K562 (cell line): Measurements from ENCODE around the gene C16orf92. TPM values are rescaled to one million over a fixed set of nuclear protein-coding genes. Genes with fewer than 3 reads are reported as not detected.

ENCODE experiments used
- ATAC-seq: fragments of 200-7000 bp; cut with Tn5 transposase; 3 replicates; pipeline ENCODE4 v1.9.1; 2020; ENCODE audit warnings: moderate library complexity
- BruUV-seq: library from RNA; stranded (reverse); fragments of 400-500 nt; replicated peaks from 2 replicates; lab custom pipeline; 2021; lab: Mats Ljungman, UMichigan
- CTCF ChIA-PET: fragments of 300-600 bp; formaldehyde crosslinking; extraction: SDS; loops from one replicate; lab custom pipeline; 2021; ENCODE audit warnings: low intra/inter-chr PET ratio; lab: Yijun Ruan, JAX
- POLR2A ChIA-PET: fragments of 300-600, 350-650 bp; sonication (Branson Sonifier 250); formaldehyde crosslinking; extraction: SDS; loops from one replicate; lab custom pipeline; 2021; ENCODE audit warnings: antibody characterized with exemption, inconsistent platforms; lab: Yijun Ruan, JAX
- DNase-seq, 4 experiments: peaks; one replicate each; pipeline versions ENCODE4 v3.0.0 to v3.0.0-alpha.2; 2011 to 2018; ENCODE audit warnings: low spot score in 3 of 4, mixed read lengths in 3 of 4; ENCODE audit errors: extremely low read depth in 1 of 4
- FAIRE-seq: peaks from 2 replicates; lab custom pipeline; 2011; peaks lifted over from hg19 to GRCh38; lab: Jason Lieb, UNC
- H2AFZ ChIP-seq: 2 replicates; pipeline ENCODE4 v1.6.0; 2011; ENCODE audit warnings: low read depth, low read length, control low read depth, inconsistent platforms
- H3K27ac ChIP-seq: fragments of 200-600 bp; 3 replicates; pipeline ENCODE4 v1.8.0; 2011; ENCODE audit warnings: low read depth, mild to moderate bottlenecking, control low read depth, inconsistent platforms, low read length, moderate library complexity, mixed read lengths; ENCODE audit errors: extremely low read depth
- H3K27me3 ChIP-seq, 2 experiments: fragments of 300-600 bp in 1 of 2; 2 replicates in 1 of 2; 3 replicates in 1 of 2; pipeline versions ENCODE4 v1.6.0 to v1.8.0; 2011; ENCODE audit warnings: inconsistent platforms in 2 of 2, low read length in 2 of 2, mild to moderate bottlenecking in 1 of 2, mixed read lengths in 1 of 2, moderate library complexity in 1 of 2; ENCODE audit not compliant: control insufficient read depth in 2 of 2, insufficient read depth in 2 of 2
- H3K36me3 ChIP-seq: fragments of 300-600 bp; 3 replicates; pipeline ENCODE4 v1.8.0; 2011; ENCODE audit warnings: mild to moderate bottlenecking, low read length, inconsistent platforms; ENCODE audit not compliant: control insufficient read depth, insufficient read depth
- H3K4me1 ChIP-seq, 2 experiments: fragments of 200-600 bp in 1 of 2; replicated peaks in 1 of 2; 2 replicates in 1 of 2; 3 replicates in 1 of 2; pipeline versions ENCODE4 v1.5.1 to v1.8.0; 2011; ENCODE audit warnings: inconsistent platforms in 2 of 2, low read length in 2 of 2, mild to moderate bottlenecking in 1 of 2, mixed read lengths in 1 of 2, moderate library complexity in 1 of 2; ENCODE audit not compliant: control insufficient read depth in 2 of 2, insufficient read depth in 2 of 2
- H3K4me2 ChIP-seq: 2 replicates; pipeline ENCODE4 v1.6.1; 2011; ENCODE audit warnings: low read length, control low read depth, inconsistent platforms, mixed read lengths; ENCODE audit not compliant: insufficient read depth
- H3K4me3 ChIP-seq: fragments of 200-600 bp; sonication (generic), shearing (Covaris generic); 2 replicates; pipeline ENCODE4 v1.5.1; 2016; ENCODE audit warnings: control low read depth, inconsistent platforms
- H3K79me2 ChIP-seq: fragments of 200-600 bp; 3 replicates; pipeline ENCODE4 v1.8.0; 2011; ENCODE audit warnings: low read length, inconsistent platforms; ENCODE audit not compliant: control insufficient read depth, insufficient read depth
- H3K9ac ChIP-seq, 2 experiments: 2 replicates each; pipeline versions ENCODE4 v1.6.0 to v1.6.1; 2011; ENCODE audit warnings: low read depth in 2 of 2, low read length in 2 of 2, control low read depth in 1 of 2, inconsistent platforms in 1 of 2, mild to moderate bottlenecking in 1 of 2, mixed read lengths in 1 of 2; ENCODE audit not compliant: insufficient read depth in 1 of 2
- H3K9me1 ChIP-seq: one replicate; pipeline ENCODE4 v1.6.0; 2011; ENCODE audit warnings: inconsistent platforms, mild to moderate bottlenecking, low read length, moderate library complexity; ENCODE audit not compliant: control insufficient read depth, insufficient read depth
- H3K9me3 ChIP-seq: replicated peaks from 2 replicates; pipeline ENCODE4 v1.5.1; 2011; ENCODE audit warnings: low read depth, low read length, inconsistent platforms; ENCODE audit not compliant: control insufficient read depth, insufficient read depth
- H4K20me1 ChIP-seq: replicated peaks from 2 replicates; pipeline ENCODE4 v1.6.1; 2011; ENCODE audit warnings: low read length, inconsistent platforms, mixed read lengths; ENCODE audit not compliant: control insufficient read depth, insufficient read depth
- ATF3 ChIP-seq, 2 experiments: fragments of 450-650 bp in 1 of 2; sonication (generic) in 1 of 2; formaldehyde crosslinking in 1 of 2; IDR thresholded peaks in 1 of 2; conservative IDR thresholded peaks in 1 of 2; 2 replicates each; pipeline versions ENCODE4 v1.6.1 to v1.8.1; 2016 to 2023; ENCODE audit warnings: mild to moderate bottlenecking in 2 of 2, moderate library complexity in 2 of 2, inconsistent platforms in 1 of 2, missing genetic modification reagents in 1 of 2
- CCNT2 ChIP-seq: IDR thresholded peaks from 2 replicates; pipeline ENCODE4 v1.6.1; 2011; ENCODE audit warnings: borderline replicate concordance, low read depth, mild to moderate bottlenecking, moderate library complexity, mixed read lengths, low read length; ENCODE audit not compliant: insufficient read length; ENCODE audit errors: extremely low read depth
- FOSL1 ChIP-seq: fragments of 200-800 bp; sonication (Bioruptor generic); conservative IDR thresholded peaks from 2 replicates; pipeline ENCODE4 v1.6.1; 2016; ENCODE audit warnings: missing genetic modification characterization, missing compliant biosample characterization
- ILF3 ChIP-seq: fragments of 450-650 bp; IDR thresholded peaks from 2 replicates; pipeline ENCODE4 v1.6.1; 2018; ENCODE audit warnings: antibody characterized with exemption, mild to moderate bottlenecking, moderate library complexity, borderline replicate concordance
- JUN ChIP-seq, 2 experiments: sonication (generic) in 1 of 2; formaldehyde crosslinking in 1 of 2; IDR thresholded peaks; 2 replicates each; pipeline versions ENCODE4 v1.6.1 to v1.8.0; 2012 to 2022; ENCODE audit warnings: borderline replicate concordance in 2 of 2, mild to moderate bottlenecking in 2 of 2, improper control_type of control experiment in 1 of 2, low read depth in 1 of 2, low read length in 1 of 2, missing genetic modification reagents in 1 of 2
- ZEB2 ChIP-seq: fragments of 450-650 bp; IDR thresholded peaks from 2 replicates; pipeline ENCODE4 v1.6.1; 2016
- WGBS: fragments of 100-300 bp; shearing (Covaris generic); methylation state at CpG from one replicate; pipeline ENCODE4 v1.1.6; 2016; ENCODE audit warnings: low coverage, mixed read lengths; ENCODE audit not compliant: insufficient coverage; ENCODE audit errors: missing lambda C conversion rate; 5-methylcytosine and 5-hydroxymethylcytosine counted together
- in situ Hi-C: fragments of 300-500 bp; cut with MboI; formaldehyde crosslinking; loops from 4 replicates; pipeline ENCODE4 v1.15.0; 2018; ENCODE audit warnings: inconsistent platforms, mixed read lengths
- intact Hi-C: fragments of 100-400 bp; cut with micrococcal nuclease; formaldehyde crosslinking; loops from 2 replicates; pipeline ENCODE4 v1.14.2; 2022
- polyA plus RNA-seq, 8 experiments: library from polyadenylated mRNA; depleted of rRNA in 4 of 8; stranded (reverse) in 5 of 8; unstranded in 3 of 8; fragments of >200 nt; fragmentation: Nextera tagmentation in 2 of 8; fragmentation: Illumina TruSeq in 1 of 8; extraction: Ambion mirVana in 2 of 8; extraction: Trizol in 1 of 8; gene quantifications; 2 replicates each; pipeline versions ENCODE4 v1.2.1 to v1.2.3, GENCODE V29; 2011 to 2014; ENCODE audit warnings: inconsistent platforms in 1 of 8, missing spikeins in 1 of 8
- total RNA-seq, 7 experiments: library from RNA; depleted of rRNA in 6 of 7; stranded (reverse); fragments of >200 nt in 6 of 7; fragmentation: Illumina TruSeq in 2 of 7; extraction: Trizol in 2 of 7; gene quantifications; 2 replicates each; pipeline versions ENCODE4 v1.2.1 to v1.2.3, GENCODE V29; 2011 to 2021; ENCODE audit warnings: low replicate concordance in 1 of 7

Gene C16orf92
- total and polyA plus RNA-seq, 9 of the 15 experiments (the other 6 are each of a cell fraction or from before 2014, with no cell fraction given): not detected

- CTCF ChIA-PET: no interaction called here
- in situ Hi-C loops (no loop called here), intact Hi-C loops (no loop called here)
- Histone ChIP-seq H3K79me2 (no peaks in the 10 kb centered on the region; the same call in 2 of the 3 replicates), H3K27ac (no peak overlapping the region), H3K36me3 (no peaks in the 10 kb centered on the region), H3K27me3 (peaks cover 0 to 13% of the 10 kb centered on the region in 2 experiments; a peak in 3 of 5 replicates), H4K20me1 (peaks cover 3% of the 10 kb centered on the region; the same call in 1 of the 2 replicates), H3K9ac (no peak overlapping the region), H3K4me2 (no peak overlapping the region), H3K4me3 (no peak overlapping the region)
- FAIRE-seq: no peak
- WGBS: 2% methylated on average over 3 of the region's 4 CpGs
- DNase-seq: no peak
- no peak for ATAC-seq
- POLR2A ChIA-PET: interaction anchor here (0.8 kb wide), 1 partner anchor 320 kb away, joined by 3 read pairs; no protein-coding TSS in a partner anchor
- BruUV-seq: no TSS peak
- 0 out of 2 replicates have a peak, but pooled peaks have one; percentile 33 for TF ChIP-seq FOSL1 (tag)
- TF ChIP-seq ATF3 (IDR thresholded peaks at IDR 0.05): peak; percentile 69
- TF ChIP-seq ATF3 (CRISPR knock-in tag; conservative IDR thresholded peaks at IDR 0.05): no peak
- TF ChIP-seq ZEB2: peak; percentile 40; the same call in 1 of the 2 replicates
- TF ChIP-seq CCNT2: no peak
- TF ChIP-seq ILF3: no peak
- 0 out of 2 replicates have a peak, but pooled peaks have one; percentile 13 for TF ChIP-seq JUN (IDR thresholded peaks at IDR 0.05; ENCODE audit: borderline replicate concordance, low read depth, low read length)
- TF ChIP-seq JUN (CRISPR knock-in tag; IDR thresholded peaks at IDR 0.05; ENCODE audit: borderline replicate concordance): no peak
- TF ChIP-seq, all 486 proteins: peak for 4
- H3K9me3 ChIP-seq: no peaks in the 10 kb centered on the region
- H3K9me1 ChIP-seq: no peaks in the 10 kb centered on the region
- H3K4me1 ChIP-seq: peaks cover 0 to 11% of the 10 kb centered on the region in 2 experiments; a peak in 3 of 5 replicates
- no peak overlapping the region for H2AFZ ChIP-seq
These were observed 4.3 kb upstream of the C16orf92 start for GRCh38 chr16:30018731-30019158.
